ENCODE measurements around the gene LRRC41. TPM values are rescaled to one million over a fixed set of nuclear protein-coding genes. Genes with fewer than 3 reads are reported as not detected.

Gene LRRC41
- total RNA-seq, 2 experiments from 2014 or later, result 36.8 to 48.8 TPM

- Histone ChIP-seq H3K4me3 (ENCODE audit: low read depth, low read length, poor library complexity, severe bottlenecking) (no peak overlapping the region), H3K9me2 (ENCODE audit: insufficient read depth, low read length) (no peaks in the 10 kb centered on the region), H3K4me1 (ENCODE audit: insufficient read depth, low read length, poor library complexity, severe bottlenecking) (no peaks in the 10 kb centered on the region), H4K20me1 (ENCODE audit: insufficient read depth, low read length) (no peaks in the 10 kb centered on the region), H3K4me2 (ENCODE audit: low read length) (no peak overlapping the region), H3K79me2 (ENCODE audit: insufficient read depth, low read depth, low read length) (no peaks in the 10 kb centered on the region), H2AFZ (ENCODE audit: low read length) (no peak overlapping the region), H3K27ac (ENCODE audit: low read depth, low read length, poor library complexity, severe bottlenecking) (no peak overlapping the region), H3K36me3 (ENCODE audit: insufficient read depth, low read length) (peaks cover 98% of the 10 kb centered on the region), H3K9me3 (ENCODE audit: low read length) (no peaks in the 10 kb centered on the region)
- ChIA-PET POLR2A (interaction anchor here (1.7 kb wide), 1 partner anchor 9 kb away, joined by 8 read pairs; no protein-coding TSS in a partner anchor), CTCF (ENCODE audit: unreplicated experiment) (interaction anchor here (1.0 kb wide), 1 partner anchor 12 kb away, joined by 3 read pairs; no protein-coding TSS in a partner anchor)
- no peak for DNase-seq (ENCODE audit: low spot score)
- intact Hi-C loops (cut with micrococcal nuclease; ENCODE audit: unreplicated experiment), result no loop called here
- TF ChIP-seq CTCF (conservative IDR thresholded peaks at IDR 0.05; ENCODE audit: low read length), result no peak
- no peak for TF ChIP-seq EZH2phosphoT487 (IDR thresholded peaks at IDR 0.05; ENCODE audit: borderline replicate concordance, low read depth, low read length)
- no TSS peak for BruUV-seq (replicated peaks)
These were observed 40.9 kb downstream of the LRRC41 start for GRCh38 chr1:46262508-46262907.

- Histone ChIP-seq H3K9me3 (ENCODE audit: low read length) (no peaks in the 10 kb centered on the region), H3K4me1 (ENCODE audit: insufficient read depth, low read length, poor library complexity, severe bottlenecking) (no peaks in the 10 kb centered on the region), H3K27ac (ENCODE audit: low read depth, low read length, poor library complexity, severe bottlenecking) (no peak overlapping the region), H3K79me2 (ENCODE audit: insufficient read depth, low read depth, low read length) (no peaks in the 10 kb centered on the region), H4K20me1 (ENCODE audit: insufficient read depth, low read length) (no peaks in the 10 kb centered on the region), H3K4me3 (ENCODE audit: low read depth, low read length, poor library complexity, severe bottlenecking) (no peak overlapping the region), H2AFZ (ENCODE audit: low read length) (no peak overlapping the region), H3K4me2 (ENCODE audit: low read length) (no peak overlapping the region), H3K9me2 (ENCODE audit: insufficient read depth, low read length) (no peaks in the 10 kb centered on the region), H3K36me3 (ENCODE audit: insufficient read depth, low read length) (peaks cover 97% of the 10 kb centered on the region)
- intact Hi-C loops (cut with micrococcal nuclease; ENCODE audit: unreplicated experiment), result no loop called here
- CTCF ChIA-PET (ENCODE audit: unreplicated experiment), result no interaction called here
- no peak for DNase-seq (ENCODE audit: low spot score)
- POLR2A ChIA-PET, result interaction anchor here (0.7 to 1.4 kb wide), 2 partner anchors 34 to 142 kb away, joined by 3 read pairs; no protein-coding TSS in a partner anchor
- TF ChIP-seq CTCF (conservative IDR thresholded peaks at IDR 0.05; ENCODE audit: low read length) (no peak), EZH2phosphoT487 (IDR thresholded peaks at IDR 0.05; ENCODE audit: borderline replicate concordance, low read depth, low read length) (no peak)
- no TSS peak for BruUV-seq (replicated peaks)
These were observed 46.9 kb downstream of the LRRC41 start for GRCh38 chr1:46256523-46256922.

GRCh38 chr1:46254668-46255067 is 48.7 kb downstream of the LRRC41 start:
- Histone ChIP-seq H3K36me3 (ENCODE audit: insufficient read depth, low read length) (peaks cover 97% of the 10 kb centered on the region), H3K79me2 (ENCODE audit: insufficient read depth, low read depth, low read length) (peaks cover 10% of the 10 kb centered on the region), H2AFZ (ENCODE audit: low read length) (no peak overlapping the region), H3K4me2 (ENCODE audit: low read length) (no peak overlapping the region), H3K4me3 (ENCODE audit: low read depth, low read length, poor library complexity, severe bottlenecking) (no peak overlapping the region), H3K9me2 (ENCODE audit: insufficient read depth, low read length) (no peaks in the 10 kb centered on the region), H3K27ac (ENCODE audit: low read depth, low read length, poor library complexity, severe bottlenecking) (no peak overlapping the region), H3K4me1 (ENCODE audit: insufficient read depth, low read length, poor library complexity, severe bottlenecking) (peaks cover 2% of the 10 kb centered on the region), H3K9me3 (ENCODE audit: low read length) (no peaks in the 10 kb centered on the region), H4K20me1 (ENCODE audit: insufficient read depth, low read length) (no peaks in the 10 kb centered on the region; the same call in 1 of the 2 replicates)
- ChIA-PET CTCF (ENCODE audit: unreplicated experiment) (no interaction called here), POLR2A (interaction anchor here (0.6 to 1.7 kb wide), 2 partner anchors 12 to 1429 kb away, joined by 3 to 5 read pairs; no protein-coding TSS in a partner anchor)
- no peak for DNase-seq (ENCODE audit: low spot score)
- no peak for TF ChIP-seq EZH2phosphoT487 (IDR thresholded peaks at IDR 0.05; ENCODE audit: borderline replicate concordance, low read depth, low read length)
- no peak for TF ChIP-seq CTCF (conservative IDR thresholded peaks at IDR 0.05; ENCODE audit: low read length)
- BruUV-seq (replicated peaks), result no TSS peak
- intact Hi-C loops (cut with micrococcal nuclease; ENCODE audit: unreplicated experiment), result no loop called here

Measured in OCI-LY7 (cell line).